ENCODE data around the gene SPTBN1.
A peak's percentile ranks its signal among the peaks of the same experiment; 100 is the strongest.

Gene SPTBN1

DNA sequence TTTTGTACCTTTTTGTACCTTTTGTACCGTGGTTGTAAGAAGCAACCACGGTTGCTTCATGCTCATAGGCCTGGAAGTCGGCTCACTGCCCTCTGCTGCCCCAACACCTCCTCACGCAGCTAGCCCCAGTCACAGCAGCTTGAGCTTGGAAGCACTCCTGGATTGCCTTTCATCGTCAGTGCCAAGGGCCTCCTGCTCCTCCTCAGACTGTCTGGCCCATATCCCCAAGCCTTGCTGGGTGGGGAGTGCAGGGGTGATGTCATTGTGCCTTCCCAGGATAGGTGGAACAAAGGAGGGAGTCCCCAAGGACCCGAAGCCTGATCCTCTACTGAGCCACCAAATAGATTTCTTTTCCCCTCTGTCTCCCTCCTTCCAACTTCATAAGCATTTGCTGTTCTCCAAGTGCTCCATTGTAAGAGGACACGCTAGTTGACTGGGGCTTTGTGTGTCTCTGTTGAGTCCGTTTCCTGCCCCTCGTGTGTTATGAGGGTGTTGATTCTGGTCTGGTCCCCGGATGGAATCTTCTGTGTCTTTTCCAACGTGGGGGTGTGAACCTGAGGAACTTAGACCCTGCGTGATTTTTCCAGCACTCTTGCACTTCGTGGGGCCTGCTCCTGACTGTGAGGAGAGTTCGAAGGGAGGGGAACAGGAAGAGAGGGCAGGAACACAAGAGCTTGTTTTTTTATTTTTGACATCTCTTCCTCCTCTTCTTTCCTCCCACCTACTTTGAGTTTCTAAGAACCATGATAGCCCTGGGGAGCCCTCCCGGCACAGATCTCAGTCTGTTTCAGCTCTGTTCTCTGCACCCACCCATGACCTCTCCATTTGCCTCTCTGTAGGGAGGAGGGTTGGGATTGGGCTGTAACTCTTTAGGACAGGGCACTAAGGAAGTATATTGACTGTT, 140.1 kb downstream of the SPTBN1 start:
- no peak for DNase-seq

DNA sequence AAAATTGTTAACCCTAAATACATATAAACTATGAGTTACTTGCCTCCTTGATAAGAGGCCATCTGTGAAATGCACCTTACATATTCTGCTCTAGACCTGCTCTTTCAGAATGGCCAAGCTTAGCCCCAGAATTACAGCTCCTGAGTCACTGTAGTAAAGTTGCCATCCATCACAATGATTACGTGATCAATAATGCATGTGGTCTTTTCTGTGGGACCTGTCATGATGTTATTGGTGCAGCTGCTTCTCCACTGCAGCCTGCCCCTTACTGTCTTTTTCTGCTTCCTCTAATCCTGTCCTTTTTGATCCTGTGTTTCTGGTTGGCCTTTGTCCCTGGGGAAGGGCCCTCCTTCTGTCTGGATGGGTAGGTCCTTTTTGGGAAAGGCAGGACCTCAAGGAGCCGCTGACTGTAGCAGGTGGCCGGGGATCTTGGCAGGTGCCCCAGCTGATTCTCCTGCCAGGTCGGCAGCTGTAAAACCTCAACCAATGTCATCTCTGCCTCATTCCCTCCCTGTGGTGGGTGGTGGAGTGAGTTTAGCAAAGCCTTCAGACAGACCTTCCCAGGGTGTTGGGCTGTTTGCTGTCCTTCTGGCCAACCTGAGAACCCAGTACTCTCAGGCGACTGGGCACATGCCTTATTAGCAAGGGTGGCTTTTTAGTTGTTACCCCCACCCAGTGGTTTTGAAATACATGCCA, 141.2 kb downstream of the SPTBN1 start:
- no peak for DNase-seq

DNA sequence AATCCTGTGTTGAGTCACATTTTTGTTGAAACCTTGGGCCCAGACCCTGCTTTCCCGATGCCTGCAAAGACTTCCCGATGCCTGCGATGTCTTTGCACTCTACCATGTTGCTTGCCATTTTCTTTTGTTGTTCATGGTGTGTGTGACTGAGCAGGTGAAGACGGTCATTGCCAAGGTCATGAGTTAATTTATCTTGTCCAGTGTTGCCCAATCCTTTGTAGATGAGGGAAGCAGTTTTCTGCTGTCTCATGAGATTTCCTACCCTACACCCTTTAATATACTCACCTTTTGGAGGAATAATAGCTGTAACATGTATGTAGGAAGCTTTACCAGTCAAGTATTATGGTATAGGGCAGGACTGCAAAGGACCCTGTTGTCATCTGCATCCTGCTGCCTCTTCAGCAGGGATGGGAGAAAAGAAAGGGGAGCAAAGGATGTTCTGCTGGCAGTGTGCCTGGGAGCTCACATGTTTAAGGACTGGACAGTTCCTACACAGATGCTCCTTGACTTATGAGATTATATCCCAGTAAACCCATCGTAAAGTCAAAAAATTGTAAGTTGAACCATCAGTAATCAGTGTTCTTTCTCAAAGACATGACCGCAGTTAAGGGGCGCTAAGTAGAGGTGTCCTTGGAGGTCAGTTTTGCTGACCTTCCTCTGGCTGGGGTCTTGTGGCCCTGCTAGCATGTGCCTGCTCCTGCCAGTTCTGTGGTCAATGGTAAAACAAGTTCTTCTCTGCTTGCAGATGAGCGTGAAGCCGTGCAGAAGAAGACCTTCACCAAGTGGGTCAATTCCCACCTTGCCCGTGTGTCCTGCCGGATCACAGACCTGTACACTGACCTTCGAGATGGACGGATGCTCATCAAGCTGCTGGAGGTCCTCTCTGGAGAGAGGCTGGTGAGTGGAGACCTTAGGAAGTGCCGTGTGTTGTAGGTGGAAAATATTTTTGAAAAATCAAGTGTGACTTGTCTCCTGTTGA, 142.5 kb downstream of the SPTBN1 start:
- no peak for DNase-seq

DNA sequence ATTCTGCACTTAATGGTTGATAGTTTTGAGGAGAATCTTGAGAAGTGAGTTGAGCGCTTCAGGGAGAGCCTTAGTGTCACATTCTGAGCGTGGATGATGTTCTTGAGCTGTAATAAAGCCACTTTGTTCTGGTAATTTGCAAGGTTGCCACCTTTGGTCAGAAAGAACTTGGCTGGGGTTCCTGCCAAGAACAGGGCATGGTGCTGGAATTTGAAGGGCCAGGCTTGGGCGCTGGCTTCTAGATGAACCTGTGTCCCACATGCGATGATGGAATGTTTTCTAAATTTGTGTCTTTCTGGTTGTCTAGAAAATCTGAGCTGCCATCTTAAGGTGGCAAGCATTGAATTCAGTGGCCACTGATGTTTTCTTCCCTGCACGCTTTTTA, 143.2 kb downstream of the SPTBN1 start:
- DNase-seq = no peak

DNA sequence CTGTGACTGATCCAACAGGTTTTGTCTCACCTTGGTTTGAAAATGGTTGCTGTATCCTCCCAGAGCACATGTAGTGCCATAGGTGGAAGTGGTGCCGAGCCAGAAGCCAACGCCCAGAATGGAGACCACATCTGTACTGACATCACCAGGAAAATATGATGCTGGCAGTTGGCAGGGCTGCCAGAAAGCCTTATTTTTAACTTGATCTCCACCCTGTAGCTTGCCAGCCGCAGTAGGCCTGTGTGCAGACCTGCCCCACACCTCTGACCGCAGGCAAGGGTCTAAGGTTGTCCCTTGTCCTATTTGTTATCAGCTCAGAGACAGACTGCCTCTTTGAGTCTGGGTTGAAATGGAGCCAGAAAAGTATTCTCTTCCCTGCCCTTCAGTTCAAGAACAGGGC, 143.8 kb downstream of the SPTBN1 start:
- no peak for DNase-seq

DNA sequence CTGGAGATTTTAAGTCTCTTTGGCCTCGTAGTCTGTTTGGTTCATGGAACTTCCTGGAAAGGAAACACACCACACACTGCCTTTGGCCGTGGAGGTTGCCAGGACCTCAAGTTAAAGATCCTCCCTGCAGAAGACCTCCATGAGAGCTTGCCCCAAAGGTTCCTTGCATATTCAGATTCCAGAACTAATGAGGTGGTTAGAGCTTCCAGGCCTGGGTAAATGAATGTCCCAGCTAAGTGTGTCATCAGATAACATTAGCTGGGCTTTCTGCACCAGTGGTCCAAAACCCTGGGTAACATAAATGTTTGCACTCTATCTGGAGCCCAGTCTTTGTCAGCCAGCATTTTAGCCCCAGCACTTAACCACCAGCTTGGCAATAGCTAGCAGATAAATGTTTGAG, 145.2 kb downstream of the SPTBN1 start:
- peak; percentile 97 for DNase-seq

DNA sequence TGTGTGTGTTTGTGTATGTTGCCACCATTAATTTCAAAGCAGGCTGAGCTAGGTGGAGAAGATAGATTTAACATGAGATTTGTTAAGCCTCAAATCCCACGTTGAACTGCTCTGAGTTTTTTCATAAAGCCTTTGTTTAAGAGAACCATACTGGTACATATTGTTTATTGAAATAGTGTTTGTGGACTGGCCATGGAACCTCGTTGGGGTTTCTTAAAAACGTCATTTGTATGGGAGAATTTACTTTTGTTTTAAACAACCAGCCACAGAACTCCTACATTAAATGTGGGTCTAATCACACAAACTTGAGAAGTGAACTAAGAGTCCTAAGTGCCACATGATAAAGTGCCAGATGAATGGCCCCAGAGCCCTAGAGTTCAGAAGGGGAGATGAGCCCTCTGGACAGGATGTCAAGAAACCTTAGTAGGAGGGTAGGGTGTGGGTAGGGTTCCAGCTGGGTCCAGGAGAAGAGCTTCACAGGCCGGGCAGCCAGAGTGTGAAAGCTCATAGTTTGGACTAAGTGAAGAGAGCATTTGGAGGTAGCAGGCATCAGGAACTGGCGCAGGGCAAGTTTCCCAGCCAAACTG, 146.7 kb downstream of the SPTBN1 start:
- DNase-seq = no peak

DNA sequence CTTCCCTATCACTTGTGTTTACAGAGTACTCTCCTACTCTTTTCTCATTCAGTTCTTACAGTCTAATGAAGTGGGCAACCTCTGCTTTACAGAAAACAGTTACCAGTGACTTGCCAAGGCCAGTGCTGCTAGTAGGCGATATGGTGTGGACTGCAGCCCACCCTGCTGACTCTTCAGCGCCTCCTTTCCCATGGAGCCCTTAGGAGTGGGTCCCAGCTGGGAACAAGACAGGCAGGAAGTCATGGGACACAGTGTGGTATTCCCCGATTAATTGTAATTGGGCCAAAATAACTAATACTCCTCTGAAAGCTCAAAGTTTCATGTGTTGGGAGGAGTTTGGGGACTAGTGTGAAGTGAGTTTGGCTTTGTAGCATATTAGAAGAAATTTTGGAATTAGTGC, 147.2 kb downstream of the SPTBN1 start:
- DNase-seq = no peak

DNA sequence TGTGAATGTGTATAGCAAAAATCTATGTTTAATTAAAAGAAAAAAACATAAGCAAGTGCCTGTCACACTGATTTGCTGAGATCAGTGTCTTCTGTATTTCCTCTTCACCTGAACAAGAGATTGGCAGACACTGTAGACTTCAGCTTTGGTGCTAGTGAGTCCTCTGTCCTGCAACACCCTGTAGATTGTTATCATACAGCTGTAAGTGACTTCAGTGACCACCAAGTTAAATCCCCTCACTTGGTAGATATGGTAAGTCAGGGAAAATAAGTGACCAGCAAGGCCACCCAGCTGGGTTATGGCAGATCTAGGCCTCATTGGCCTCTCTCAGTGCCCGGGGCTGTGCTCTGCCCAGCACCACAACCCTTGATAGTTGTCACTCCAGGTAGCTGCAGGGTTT, 147.7 kb downstream of the SPTBN1 start:
- no peak for DNase-seq

DNA sequence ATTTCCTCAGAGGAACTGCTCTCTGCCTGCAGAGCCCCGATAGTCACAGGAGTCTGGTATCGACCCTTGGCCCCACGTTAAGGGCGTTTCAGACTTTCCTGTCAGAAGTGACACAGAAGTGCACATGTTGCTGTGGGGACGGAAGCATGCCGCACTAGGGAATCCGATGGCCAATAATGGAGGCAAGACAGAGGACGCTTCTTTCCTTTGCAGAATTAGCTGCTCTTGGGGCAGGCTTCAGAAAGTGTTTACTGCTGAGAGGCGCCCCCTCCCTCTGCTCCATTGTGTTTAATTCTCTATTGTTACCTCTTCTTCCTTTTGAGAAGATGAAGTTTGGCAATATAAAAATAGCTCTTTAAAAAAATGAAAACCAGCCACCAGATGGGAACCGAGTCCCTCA, 148.7 kb downstream of the SPTBN1 start:
- DNase-seq = no peak

DNA sequence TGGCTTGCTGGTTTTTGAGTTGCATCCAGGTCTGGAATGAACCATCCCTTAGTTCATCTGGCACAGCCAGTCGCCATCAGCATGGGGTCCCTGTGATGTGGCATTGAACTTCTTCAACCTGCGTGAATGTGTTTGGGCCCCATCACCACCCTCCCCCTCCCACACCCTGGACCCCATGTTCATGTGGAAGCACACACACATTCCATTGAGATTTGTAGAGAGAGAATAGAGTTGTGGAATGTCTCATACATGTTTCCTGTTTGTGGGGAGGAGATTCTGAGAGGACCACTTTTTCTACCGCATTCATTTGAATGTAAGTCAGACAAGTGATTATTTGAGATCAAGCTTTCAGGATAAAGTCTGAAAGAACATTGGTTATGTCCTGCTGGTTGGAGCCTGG, 149.7 kb downstream of the SPTBN1 start:
- DNase-seq = peak; percentile 9

DNA sequence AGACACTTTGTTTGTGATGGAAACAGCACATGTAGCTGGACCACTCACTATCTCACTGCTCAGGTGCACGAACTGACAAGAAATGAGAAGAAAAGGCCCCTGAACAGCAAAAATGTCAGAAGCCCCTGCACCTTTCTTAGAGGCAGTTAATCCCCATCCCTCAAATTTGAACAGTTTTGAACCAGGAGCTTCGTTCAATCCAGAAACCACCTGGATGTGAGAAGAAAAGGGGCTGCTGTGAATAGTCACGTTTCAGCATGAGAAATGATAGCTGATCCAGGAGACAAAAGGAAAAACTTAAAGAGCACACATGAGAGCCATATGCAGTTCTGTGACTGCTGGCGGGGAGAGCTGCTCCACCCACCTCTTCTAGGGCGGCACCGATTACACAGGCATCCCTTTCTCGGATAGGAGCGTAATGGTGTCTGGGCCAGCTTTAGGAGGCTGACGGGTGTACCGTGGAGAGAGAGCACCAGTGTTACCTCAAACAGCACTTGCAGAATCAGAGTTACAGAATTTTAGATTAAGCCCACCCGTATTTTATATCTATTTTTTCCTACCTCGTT, 150.3 kb downstream of the SPTBN1 start:
- no peak for DNase-seq

DNA sequence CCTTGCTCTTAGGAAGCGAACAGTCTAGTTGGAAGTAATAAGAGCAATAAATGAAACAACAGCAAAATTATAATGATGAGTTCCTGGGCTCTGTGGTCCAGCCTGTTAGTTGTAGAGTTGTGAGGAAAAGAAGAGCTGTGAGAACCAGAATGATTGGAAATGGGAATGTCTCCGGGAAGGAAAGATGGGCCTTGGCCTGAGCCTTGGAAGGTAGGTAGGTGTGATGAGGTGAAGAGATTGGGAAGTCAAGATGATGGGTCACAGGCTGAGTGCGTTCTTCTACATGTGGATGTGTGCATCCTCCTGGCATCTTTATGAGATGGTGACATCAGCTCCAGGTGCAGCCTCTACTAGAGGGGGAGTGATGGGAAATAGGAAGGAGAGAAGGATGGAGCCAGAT, 152.1 kb downstream of the SPTBN1 start:
- no peak for DNase-seq

DNA sequence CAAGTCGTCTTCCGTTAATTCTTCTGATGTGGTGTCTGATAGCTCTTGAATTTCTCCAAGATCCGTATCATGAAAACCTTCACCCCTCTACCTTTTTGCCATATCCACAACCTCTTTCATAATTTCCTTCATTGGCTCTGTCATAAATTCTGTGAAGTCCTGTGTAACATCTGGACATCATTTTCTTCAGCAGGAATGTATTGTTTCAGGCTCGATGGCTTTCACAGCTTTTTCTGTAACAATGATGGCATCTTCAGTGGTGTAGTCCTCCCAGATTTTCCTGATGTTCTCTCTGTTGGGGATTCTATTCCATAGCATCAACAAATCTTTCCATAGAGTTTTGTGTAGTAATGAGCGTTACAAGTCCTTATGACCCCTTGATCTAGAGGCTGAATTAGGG, 153.1 kb downstream of the SPTBN1 start:
- no peak for DNase-seq

DNA sequence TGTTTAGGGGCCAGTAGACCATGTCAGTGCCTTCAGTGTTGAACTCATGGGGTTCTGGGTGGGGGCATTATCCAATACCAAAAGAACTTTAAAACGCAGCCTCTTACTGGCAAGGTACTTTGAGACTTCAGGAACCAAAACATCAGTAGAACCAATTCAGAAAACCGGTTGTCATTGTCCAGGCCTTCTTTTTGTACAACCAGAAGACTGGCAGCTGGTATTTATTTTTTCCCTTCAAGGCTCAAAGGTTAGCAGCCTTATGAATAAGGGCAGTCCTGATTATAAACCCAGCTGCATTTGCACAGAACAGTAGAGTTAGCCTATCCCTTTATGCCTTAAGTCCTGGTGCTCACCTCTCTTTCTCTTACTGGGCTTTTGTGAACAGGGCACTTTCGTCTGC, 153.5 kb downstream of the SPTBN1 start:
- no peak for DNase-seq

DNA sequence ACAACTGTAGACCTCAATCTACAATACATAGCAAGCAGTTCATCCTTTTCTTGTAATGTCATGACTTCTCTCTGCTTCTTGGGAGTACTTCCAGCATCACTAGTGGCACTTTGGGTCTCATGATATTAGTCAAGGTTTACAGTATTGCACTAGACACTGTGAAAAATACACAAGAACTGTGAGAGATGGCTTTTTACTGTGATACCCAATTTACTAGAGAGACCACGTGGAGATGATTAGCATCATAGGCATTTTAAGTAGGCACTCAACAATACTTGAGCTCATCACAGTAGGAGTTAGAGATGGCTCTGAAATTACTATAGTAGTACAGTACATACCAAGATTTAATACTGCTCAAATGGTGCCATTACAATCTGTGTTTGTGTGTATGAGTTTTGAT, 154.6 kb downstream of the SPTBN1 start:
- no peak for DNase-seq

DNA sequence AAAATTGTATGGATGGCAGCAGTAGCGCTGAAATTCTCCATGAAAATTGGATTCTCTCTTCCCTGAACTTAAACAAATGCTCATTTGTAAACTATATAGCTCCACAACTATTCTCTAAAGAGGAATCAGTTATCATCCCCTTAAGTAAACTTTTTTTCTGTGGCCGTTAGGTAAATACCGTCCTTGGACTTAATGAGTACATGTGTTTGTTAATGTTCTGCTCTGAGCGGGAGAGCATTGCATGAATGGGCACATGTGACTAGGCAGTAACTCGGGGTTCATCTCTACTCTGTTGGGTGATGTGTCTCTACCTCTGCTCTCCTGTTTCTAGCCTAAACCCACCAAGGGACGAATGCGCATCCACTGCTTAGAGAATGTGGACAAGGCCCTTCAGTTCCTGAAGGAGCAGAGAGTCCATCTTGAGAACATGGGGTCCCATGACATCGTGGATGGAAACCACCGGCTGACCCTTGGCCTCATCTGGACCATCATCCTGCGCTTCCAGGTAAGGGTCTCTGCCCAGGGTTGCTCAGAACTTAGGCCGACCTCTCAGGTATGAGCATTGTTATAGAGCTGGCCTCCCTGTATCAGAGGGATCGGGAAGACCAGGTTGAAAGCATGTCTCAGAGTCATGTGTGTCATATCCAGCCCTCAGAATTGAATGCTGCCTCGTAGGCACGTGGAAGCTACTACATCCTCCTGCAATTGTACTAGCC, 155.9 kb downstream of the SPTBN1 start:
- DNase-seq = no peak

DNA sequence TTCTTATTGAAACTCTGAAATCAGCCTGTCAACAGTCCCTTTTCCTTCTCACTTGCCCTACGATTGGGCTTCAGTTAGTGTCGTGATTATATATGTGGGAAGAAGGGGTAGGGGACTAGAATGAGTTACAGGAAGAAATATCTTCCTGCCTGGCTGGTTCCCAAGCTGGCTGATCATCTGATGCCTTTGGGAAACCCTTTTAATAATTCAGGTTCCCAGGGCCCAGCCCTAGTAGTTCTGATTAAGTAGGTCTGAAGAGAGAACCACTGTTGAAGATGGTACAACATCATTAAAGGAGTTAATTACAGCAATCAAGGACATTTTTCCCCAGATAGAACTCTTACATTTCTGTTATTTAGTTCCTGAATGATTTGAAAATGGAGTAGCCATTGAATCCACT, 157.3 kb downstream of the SPTBN1 start:
- DNase-seq = peak; percentile 53

DNA sequence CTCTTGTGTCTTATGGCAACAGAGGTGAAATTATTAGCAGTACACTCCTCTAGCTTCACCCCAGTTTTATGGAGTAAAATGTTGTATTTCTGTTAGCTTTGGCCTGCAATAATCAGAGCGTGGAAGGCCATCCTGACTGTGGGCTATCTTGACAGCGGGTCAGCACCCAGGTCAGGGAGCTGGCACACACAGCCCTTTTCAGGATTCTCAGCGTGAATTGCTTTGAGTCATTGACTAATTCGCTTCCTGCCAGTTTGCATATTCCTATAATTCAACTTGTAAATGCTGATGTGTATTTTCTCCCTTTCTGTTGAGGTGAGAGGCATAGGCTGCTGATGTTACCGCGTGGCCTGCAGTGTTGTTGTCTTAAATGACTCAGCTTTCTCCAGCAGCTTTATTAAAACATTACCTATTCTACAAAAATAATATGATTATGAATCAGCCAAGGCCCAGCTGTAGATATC, 157.7 kb downstream of the SPTBN1 start:
- DNase-seq = peak; percentile 94

DNA sequence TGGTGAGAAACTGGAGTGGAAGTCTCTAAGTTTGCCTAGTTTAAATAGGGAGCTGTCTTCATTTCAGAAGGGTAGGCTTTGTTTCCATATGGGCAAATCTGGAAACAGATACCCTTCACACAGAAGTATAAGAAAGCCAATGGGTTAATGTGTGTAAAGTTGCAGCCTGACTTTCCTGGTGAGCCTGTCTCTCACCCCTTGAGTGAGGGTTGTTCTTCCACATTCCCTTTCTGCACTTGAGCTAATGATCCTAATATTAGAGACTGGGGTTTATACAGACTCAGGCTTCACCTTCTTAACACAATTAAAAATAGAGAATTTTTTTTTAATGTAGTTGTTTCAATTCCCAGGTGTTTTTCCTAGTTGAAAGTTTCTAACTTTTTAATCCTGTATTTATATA, 158.7 kb downstream of the SPTBN1 start:
- no peak for DNase-seq

DNA sequence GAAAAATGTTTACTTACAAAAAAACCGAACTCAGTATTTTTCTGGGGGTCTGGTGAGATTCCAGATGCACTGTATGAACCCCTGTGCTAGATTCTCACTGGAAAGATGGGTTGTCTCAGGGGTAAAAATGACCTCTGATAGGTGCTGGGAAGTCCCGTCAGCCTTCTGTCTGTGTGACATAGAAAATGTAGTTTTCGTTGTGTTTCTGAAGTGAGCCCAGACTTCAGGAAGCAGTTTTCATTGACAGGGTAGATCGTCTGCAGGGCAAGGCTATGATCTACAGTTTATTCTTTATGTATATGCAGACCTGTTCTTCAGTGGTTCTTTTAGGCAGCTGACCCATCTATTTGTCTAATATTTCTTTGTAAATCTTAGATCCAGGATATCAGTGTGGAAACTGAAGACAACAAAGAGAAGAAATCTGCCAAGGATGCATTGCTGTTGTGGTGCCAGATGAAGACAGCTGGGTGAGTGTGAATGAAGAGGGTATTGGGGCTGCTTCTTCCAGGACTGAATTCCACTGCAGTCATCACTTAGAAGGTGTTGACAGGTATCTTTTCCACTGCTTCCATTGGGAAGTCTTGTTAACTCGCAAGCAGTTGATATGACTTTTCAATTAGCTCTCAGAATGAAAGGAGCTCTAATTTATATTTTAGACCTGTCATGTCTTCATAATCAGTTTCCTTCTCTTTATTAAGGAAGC, 159.9 kb downstream of the SPTBN1 start:
- no peak for DNase-seq
